ENCODE results near the gene CDH13.

- TF ChIP-seq, protein P1, sequence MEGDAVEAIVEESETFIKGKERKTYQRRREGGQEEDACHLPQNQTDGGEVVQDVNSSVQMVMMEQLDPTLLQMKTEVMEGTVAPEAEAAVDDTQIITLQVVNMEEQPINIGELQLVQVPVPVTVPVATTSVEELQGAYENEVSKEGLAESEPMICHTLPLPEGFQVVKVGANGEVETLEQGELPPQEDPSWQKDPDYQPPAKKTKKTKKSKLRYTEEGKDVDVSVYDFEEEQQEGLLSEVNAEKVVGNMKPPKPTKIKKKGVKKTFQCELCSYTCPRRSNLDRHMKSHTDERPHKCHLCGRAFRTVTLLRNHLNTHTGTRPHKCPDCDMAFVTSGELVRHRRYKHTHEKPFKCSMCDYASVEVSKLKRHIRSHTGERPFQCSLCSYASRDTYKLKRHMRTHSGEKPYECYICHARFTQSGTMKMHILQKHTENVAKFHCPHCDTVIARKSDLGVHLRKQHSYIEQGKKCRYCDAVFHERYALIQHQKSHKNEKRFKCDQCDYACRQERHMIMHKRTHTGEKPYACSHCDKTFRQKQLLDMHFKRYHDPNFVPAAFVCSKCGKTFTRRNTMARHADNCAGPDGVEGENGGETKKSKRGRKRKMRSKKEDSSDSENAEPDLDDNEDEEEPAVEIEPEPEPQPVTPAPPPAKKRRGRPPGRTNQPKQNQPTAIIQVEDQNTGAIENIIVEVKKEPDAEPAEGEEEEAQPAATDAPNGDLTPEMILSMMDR (IDR thresholded peaks at IDR 0.05) = no peak
- no peak for TF ChIP-seq ZFX (IDR thresholded peaks at IDR 0.05; ENCODE audit: borderline replicate concordance)
Measured at GRCh38 chr16:83205896-83206295, 579.1 kb downstream of the CDH13 start.
